HG03159 (cell line): Measurements from ENCODE around the gene RINL.
"Not testable (repeated sequence)": the region's sequence is repeated elsewhere in the genome, so short reads cannot be mapped to it uniquely, and the experiment has no call there.

Experiments used
- ATAC-seq: cut with Tn5 transposase; IDR thresholded peaks from one replicate; pipeline ENCODE4 v1.9.1; 2021; ENCODE audit warnings: mild to moderate bottlenecking, moderate library complexity; ENCODE audit not compliant: unreplicated experiment

RINL gene

DNA sequence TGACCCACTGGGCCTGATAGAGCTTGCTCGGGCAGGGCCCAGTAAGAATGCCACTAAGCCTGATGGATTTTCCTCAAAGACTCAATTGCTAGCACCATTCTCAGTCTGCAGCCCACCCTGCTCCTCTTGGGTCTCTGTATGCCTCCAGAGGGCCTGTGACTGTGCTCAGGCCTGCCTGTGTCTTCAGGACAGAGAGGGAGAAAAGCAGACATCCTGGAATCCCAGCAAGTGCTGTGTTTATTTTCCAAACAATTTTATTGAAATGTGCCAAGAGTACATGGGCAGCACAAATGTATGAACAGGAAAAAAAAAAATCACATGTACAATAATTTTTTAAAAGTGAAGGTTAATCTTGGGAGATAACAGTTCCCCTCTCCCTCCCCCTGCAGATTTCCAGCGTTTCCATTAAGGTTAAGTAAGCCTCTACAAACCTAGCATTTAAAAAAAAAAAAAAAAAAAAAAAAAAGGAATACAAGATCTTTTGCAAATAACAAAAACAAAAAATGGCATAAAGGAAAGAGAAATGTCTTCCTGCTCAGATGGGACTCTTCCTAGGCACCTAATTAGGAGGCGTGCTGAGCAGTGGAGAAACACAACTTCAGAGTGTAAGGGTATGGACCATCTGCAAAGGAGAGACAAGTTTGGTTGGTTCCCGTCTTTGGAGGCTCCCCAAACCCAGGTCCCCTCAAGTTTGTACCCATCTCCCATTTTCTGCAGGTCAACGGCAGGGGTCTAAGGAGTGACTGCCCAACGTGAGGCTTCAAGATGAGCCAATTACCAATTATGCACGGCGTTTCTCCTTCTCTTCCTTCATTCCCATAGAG is 41.7 kb downstream of the RINL start:
- no peak for ATAC-seq

DNA sequence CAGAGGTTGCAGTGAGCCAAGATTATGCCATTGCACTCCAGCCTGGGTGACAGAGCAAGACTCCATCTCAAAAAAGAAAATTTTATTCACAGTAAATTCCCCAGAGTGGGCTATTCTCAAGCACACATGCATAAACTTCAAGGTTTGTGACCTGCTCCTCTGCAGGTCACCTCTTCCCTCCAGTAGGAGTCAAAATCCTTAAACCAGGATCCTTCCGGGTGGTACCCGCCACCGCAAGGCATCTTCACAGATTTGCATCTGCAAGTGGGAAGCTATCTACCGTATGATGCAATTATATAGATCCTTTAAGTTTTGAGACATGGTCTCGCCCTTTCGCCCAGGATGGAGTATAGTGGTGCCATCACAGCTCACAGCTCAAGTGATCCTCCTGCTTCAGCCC is 43.5 kb downstream of the RINL start:
- no peak for ATAC-seq

DNA sequence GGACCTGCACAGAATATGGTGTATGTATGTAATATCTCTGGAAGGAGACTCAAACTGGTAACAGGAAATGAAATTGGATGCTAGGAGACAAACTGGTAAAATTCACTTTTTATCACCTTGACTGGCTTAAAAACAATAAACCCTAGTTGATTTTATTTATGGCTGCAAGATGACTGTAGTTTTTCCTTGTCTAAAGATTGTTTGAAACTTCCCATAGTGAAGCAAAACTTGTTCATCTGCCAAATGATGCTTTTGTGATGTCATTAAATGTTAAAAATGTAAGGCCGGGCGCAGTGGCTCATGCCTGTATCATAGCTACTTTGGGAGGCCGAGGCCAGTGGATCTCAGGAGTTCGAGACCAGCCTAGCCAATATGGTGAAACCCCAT is 44.0 kb downstream of the RINL start:
- ATAC-seq, result no peak

DNA sequence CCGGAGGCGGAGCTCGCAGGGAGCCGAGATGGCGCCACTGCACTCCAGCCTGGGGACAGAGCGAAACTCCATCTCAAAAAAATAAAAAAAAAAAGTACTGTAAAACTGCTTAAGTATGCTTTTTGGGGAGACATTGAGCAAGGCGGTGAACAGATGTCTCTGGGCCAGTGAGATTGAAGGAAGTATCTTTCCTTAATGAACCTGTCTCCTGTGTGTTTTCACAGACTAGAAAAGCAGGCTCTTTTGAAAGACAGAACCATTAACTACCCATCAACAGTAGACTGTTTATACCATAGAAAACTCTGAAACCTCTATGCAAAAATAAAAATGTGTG is 45.0 kb downstream of the RINL start:
- ATAC-seq, result no peak

DNA sequence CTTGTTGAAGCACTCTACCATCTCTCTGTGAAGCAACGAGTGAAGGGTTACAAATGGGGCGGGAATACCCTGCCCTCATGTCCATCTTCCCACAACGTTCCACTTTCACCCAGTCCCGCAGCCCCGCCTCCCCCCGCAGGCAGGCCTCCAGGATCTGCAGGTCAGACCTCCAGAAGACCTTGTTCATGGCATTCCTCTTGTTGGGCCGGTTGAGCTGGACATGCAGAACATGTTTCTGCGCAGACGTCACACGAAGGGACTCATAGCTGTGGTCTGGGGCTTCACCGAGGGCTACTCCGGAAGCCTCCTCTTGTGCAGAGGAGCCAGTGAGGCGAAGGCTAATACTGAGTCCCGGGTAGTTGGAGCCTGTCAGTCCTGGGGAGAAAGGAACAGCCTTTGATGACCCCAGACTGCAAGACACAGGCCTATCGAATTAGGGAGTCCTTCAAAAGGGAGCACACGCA is 46.9 kb downstream of the RINL start:
- peak; percentile 44 for ATAC-seq

DNA sequence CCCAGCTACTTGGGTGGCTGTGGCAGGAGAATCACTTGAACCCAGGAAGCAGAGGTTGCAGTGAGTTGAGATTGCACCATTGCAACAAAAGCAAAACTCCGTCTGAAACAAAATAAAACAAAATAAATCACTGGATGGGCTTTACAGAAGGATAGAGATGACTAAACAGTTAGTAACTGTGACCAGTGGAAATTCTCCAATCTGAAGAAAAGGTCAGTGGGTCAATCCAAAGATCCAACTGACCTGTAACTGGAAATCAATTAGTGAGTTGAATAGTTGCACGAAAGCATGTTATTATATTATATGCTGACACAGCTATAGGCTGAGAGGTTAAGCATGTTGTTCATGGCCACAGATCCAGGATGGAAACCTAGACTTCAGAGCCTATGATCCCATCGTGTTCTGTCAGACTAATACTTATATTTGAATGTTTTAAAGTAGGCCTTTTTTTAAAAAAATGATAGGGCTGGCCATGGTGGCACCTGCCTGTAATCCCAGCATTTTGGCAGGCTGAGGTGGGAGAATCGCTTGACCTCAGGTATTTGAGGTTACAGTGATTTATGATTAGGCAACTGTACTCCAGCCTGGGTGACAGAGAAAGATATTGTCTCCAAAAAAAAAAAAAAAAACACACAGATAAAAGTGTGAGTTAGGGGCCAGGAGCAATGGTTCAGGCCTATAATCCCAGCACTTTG is 47.9 kb downstream of the RINL start:
- ATAC-seq, result no peak

DNA sequence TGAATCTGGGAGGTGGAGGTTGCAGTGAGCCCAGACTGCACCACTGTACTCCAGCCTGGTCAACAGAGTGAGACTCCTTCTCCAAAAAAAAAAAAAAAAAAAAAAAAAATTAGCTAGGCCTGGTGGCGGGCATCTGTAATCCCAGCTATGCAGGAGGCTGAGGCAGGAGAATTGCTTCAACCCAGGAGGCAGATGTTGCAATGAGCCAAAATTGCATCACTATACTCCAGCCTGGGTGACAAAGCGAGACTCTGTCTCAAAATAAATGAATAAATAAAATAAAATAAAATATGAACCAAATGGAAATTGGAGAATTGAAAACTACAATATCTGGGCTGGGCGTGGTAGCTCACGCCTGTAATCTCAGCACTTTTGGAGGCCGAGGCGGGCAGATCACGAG is 48.9 kb downstream of the RINL start:
- not testable (repeated sequence) for ATAC-seq

DNA sequence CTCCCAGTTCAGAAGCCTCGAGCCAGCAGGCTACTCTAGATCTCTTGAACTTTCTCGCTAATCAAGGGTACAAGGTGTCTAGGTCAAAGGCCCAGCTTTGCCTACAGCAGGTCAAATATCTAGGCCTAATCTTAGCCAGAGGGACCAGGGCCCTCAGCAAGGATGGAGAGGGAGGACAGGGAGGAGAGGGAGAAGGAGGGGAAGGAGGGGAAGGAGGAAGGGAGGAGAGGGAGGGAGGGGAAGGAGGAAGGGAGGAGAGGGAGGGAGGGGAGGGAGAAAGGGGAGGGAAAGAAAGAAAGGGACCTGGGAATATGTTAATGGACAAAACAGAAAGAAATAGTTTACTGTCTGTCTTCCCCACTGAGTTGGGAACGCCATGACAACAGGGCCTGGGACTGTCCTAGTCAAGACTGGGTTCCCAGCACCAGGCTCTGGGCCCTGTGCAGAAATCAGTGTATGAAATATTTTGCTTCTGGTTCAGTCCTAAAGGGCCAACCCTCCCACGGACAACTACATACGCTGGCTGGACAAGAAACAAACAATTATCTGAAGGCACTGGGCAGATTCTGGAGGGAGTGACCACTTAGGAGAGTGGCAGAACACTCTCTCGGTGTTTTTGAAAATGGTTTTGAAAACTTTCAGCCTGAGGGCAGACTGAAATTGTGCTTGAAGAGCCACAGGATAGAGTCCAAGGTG is 51.1 kb downstream of the RINL start:
- ATAC-seq, result no peak

DNA sequence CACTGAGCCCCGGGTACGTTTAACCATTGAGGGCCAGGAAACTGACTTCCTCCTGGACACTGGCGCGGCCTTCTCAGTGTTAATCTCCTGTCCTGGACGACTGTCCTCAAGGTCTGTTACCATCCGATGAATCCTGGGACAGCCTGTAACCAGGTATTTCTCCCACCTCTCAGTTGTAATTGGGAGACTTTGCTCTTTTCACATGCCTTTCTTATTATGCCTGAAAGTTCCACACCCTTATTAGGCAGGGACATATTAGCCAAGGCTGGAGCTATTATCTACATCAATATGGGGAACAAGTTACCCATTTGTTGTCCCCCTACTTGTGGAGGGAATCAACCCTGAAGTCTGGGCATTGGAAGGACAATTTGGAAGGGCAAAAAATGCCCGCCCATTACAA is 52.1 kb downstream of the RINL start:
- ATAC-seq, result not testable (repeated sequence)

DNA sequence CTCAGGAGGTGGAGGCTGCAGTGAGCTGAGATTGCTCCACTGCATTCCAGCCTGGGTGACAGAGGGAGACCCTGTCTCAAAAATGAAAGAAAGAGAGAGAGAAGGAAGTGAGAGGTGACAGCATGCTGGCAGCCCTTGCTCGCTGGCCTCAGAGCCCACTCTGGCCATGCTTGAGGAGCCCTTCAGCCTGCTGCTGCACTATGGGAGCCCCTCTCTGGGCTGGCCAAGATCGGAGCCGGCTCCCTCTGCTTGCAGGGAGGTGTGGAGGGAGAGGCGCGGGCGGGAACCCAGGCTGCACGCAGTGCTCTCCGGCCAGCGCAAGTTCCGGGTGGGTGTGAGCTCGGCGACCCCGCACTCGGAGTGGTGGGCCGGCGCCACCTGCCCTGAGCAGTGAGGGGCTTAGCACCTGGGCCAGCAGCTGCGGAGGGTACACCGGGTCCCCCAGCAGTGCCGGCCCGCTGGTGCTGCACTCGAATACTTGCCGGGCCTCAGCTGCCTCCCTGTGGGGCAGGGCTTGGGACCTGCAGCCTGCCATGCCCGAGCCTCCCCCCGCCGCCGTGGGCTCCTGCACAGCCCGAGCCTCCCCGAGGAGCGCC is 56.7 kb downstream of the RINL start:
- ATAC-seq, result not testable (repeated sequence)

DNA sequence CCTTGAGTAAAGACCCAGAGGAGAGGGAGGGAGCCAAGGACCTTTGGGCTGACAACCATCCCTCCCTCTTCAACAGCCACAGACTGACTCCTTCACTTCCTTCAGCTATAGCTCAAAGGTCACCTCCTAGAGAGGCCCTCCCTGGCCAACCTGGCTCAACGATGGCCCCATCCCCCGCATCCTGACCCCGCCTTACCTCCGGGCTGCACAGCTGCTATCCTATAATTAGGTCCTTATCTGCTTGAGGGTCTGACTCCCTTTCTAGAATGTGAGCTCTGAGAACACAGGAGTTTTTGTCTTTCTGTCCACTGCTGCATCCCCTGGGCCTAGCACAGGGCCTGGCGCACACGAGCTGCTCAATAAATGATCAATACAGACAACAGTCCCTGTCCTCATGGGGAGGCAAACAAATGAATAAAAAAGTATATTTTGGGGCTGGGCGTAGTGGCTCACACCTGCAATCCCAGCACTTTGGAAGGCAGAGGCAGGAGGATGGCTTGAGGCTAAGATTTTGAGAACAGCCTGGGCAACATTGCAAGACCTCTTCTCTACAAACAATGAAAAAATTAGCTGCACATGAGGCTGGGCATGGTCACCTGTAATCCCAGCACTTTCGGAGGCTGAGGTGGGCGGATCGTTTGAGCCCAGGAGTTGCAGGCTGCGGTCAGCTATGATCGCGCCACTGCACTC is 58.7 kb downstream of the RINL start:
- no peak for ATAC-seq
